ENCODE data around the gene SPIN2B.
A peak's percentile ranks its signal among the peaks of the same experiment; 100 is the strongest.
"Not testable (repeated sequence)": the region's sequence is repeated elsewhere in the genome, so short reads cannot be mapped to it uniquely, and the experiment has no call there.

Gene SPIN2B
- 1.5 to 3.5 (median 2.8) reads per million in 4 experiments for total RNA-seq

GRCh38 chrX:57121162-57121755, at the start of gene SPIN2B:
TSS of gene SPIN2B (minus strand) at chrX:57121548.
- peak; percentile 54 for DNase-seq

GRCh38 chrX:57156397-57157049, 35.2 kb upstream of the SPIN2B start:
- no peak for DNase-seq

GRCh38 chrX:57155171-57155570, 33.8 kb upstream of the SPIN2B start:
- no peak for DNase-seq

- not testable (repeated sequence) for DNase-seq
Observed at GRCh38 chrX:57152222-57152621, 30.9 kb upstream of the SPIN2B start.

GRCh38 chrX:57138674-57139073, 17.3 kb upstream of the SPIN2B start:
- DNase-seq = no peak

- DNase-seq = no peak
Observed at GRCh38 chrX:57137501-57137900, 16.2 kb upstream of the SPIN2B start.

- not testable (repeated sequence) for DNase-seq
Observed at GRCh38 chrX:57137073-57137472, 15.7 kb upstream of the SPIN2B start, which contains the start of gene SPIN2A. TSS of gene SPIN2A (minus strand) at chrX:57137397. CDS start at chrX:57136597, 800 bp downstream.

- not testable (repeated sequence) for DNase-seq
Observed at GRCh38 chrX:57136589-57136988, 15.2 kb upstream of the SPIN2B start.

GRCh38 chrX:57135287-57135686, 13.9 kb upstream of the SPIN2B start:
- no peak for DNase-seq

- no peak for DNase-seq
Observed at GRCh38 chrX:57134702-57135101, 13.4 kb upstream of the SPIN2B start.

GRCh38 chrX:57133706-57134105, 12.4 kb upstream of the SPIN2B start:
- no peak for DNase-seq

GRCh38 chrX:57133284-57133683, 11.9 kb upstream of the SPIN2B start:
- not testable (repeated sequence) for DNase-seq

- no peak for DNase-seq
Observed at GRCh38 chrX:57132046-57132445, 10.7 kb upstream of the SPIN2B start.

GRCh38 chrX:57121816-57122215, 468 bp upstream of the SPIN2B start:
- DNase-seq = no peak

- not testable (repeated sequence) for DNase-seq
Observed at GRCh38 chrX:57120619-57121161, 658 bp downstream of the SPIN2B start.

- DNase-seq = no peak
Observed at GRCh38 chrX:57119416-57119815, 1.9 kb downstream of the SPIN2B start.

- not testable (repeated sequence) for DNase-seq
Observed at GRCh38 chrX:57117566-57117965, 3.8 kb downstream of the SPIN2B start.

GRCh38 chrX:57104921-57105398, 16.4 kb downstream of the SPIN2B start:
- no peak for DNase-seq

- no peak for DNase-seq
Observed at GRCh38 chrX:57104406-57104805, 16.9 kb downstream of the SPIN2B start.

- no peak for DNase-seq
Observed at GRCh38 chrX:57103489-57103888, 17.9 kb downstream of the SPIN2B start.

- DNase-seq = not testable (repeated sequence)
Observed at GRCh38 chrX:57102918-57103317, 18.4 kb downstream of the SPIN2B start.

- DNase-seq = no peak
Observed at GRCh38 chrX:57083143-57083542, 38.2 kb downstream of the SPIN2B start.

- no peak for DNase-seq
Observed at GRCh38 chrX:57074458-57074857, 46.9 kb downstream of the SPIN2B start.
